HepG2 (cell line): ENCODE data around the gene FBXO24. TPM values are rescaled to one million over a fixed set of nuclear protein-coding genes. Genes with fewer than 3 reads are reported as not detected.

Source experiments
- AHR ChIP-seq: IDR thresholded peaks from 2 replicates; pipeline ENCODE4 v1.6.1; 2018; ENCODE audit warnings: missing genetic modification reagents, missing compliant biosample characterization
- ATF2 ChIP-seq: sonication (generic); formaldehyde crosslinking; IDR thresholded peaks from 2 replicates; pipeline ENCODE4 v1.4.0; 2020; ENCODE audit warnings: missing genetic modification reagents
- CHCHD3 ChIP-seq: sonication (generic); formaldehyde crosslinking; IDR thresholded peaks from 2 replicates; pipeline ENCODE4 v1.8.0; 2022; ENCODE audit warnings: mild to moderate bottlenecking, missing genetic modification reagents, moderate library complexity
- GATAD1 ChIP-seq: IDR thresholded peaks from 2 replicates; pipeline ENCODE4 v1.6.1; 2016; ENCODE audit warnings: missing genetic modification reagents, missing compliant biosample characterization
- KDM6A ChIP-seq: IDR thresholded peaks from 2 replicates; pipeline ENCODE4 v1.6.1; 2016; ENCODE audit warnings: low read depth
- KLF16 ChIP-seq, 2 experiments: sonication (generic) in 1 of 2; formaldehyde crosslinking in 1 of 2; IDR thresholded peaks; 2 replicates each; pipeline versions ENCODE4 v1.6.1 to v1.8.0; 2016 to 2023; ENCODE audit warnings: missing genetic modification reagents in 2 of 2, missing compliant biosample characterization in 1 of 2
- MAF1 ChIP-seq: sonication (generic); formaldehyde crosslinking; IDR thresholded peaks from 2 replicates; pipeline ENCODE4 v1.5.0; 2020; ENCODE audit warnings: missing genetic modification reagents, borderline replicate concordance
- MED1 ChIP-seq: sonication (generic); formaldehyde crosslinking; IDR thresholded peaks from 2 replicates; pipeline ENCODE4 v1.4.0; 2020; ENCODE audit warnings: missing genetic modification reagents
- MTERF4 ChIP-seq: sonication (generic); formaldehyde crosslinking; IDR thresholded peaks from 2 replicates; pipeline ENCODE4 v1.8.0; 2023; ENCODE audit warnings: mild to moderate bottlenecking, missing genetic modification reagents
- MTF1 ChIP-seq: sonication (generic); formaldehyde crosslinking; IDR thresholded peaks from 2 replicates; pipeline ENCODE4 v1.5.0; 2020; ENCODE audit warnings: missing genetic modification reagents
- MTF2 ChIP-seq: sonication (generic); formaldehyde crosslinking; IDR thresholded peaks from 2 replicates; pipeline ENCODE4 v1.5.0; 2020; ENCODE audit warnings: missing genetic modification reagents, borderline replicate concordance
- NCOR1 ChIP-seq: fragments of 200-600 bp; sonication (generic); IDR thresholded peaks from 2 replicates; pipeline ENCODE4 v1.7.0; 2017; ENCODE audit warnings: antibody characterized with exemption, low read length, borderline replicate concordance
- POLR2AphosphoS5 ChIP-seq: IDR thresholded peaks from 2 replicates; pipeline ENCODE4 v1.6.1; 2012; ENCODE audit warnings: low read depth, low read length
- SPEN ChIP-seq: sonication (generic); formaldehyde crosslinking; IDR thresholded peaks from 2 replicates; pipeline ENCODE4 v1.5.1; 2020; ENCODE audit warnings: low read depth, mild to moderate bottlenecking, missing genetic modification reagents
- TAF15 ChIP-seq: fragments of 200-400 bp; formaldehyde crosslinking; IDR thresholded peaks from one replicate; pipeline ENCODE4 v1.6.1; 2018; ENCODE audit warnings: mild to moderate bottlenecking, low read depth, low read length; ENCODE audit not compliant: poor library complexity, severe bottlenecking
- UBTF ChIP-seq: sonication (generic); formaldehyde crosslinking; IDR thresholded peaks from 2 replicates; pipeline ENCODE4 v1.4.0; 2020; ENCODE audit warnings: mild to moderate bottlenecking, missing genetic modification reagents
- ZBTB21 ChIP-seq: sonication (generic); formaldehyde crosslinking; IDR thresholded peaks from 2 replicates; pipeline ENCODE4 v1.4.0; 2020; ENCODE audit warnings: missing genetic modification reagents
- ZC3H13 ChIP-seq: sonication (generic); formaldehyde crosslinking; IDR thresholded peaks from 2 replicates; pipeline ENCODE4 v1.8.1; 2023; ENCODE audit warnings: mild to moderate bottlenecking, missing genetic modification reagents, moderate library complexity
- ZMAT3 ChIP-seq: sonication (generic); formaldehyde crosslinking; conservative IDR thresholded peaks from 2 replicates; pipeline ENCODE4 v1.7.0; 2021; ENCODE audit warnings: missing genetic modification reagents
- ZNF296 ChIP-seq: sonication (generic); formaldehyde crosslinking; conservative IDR thresholded peaks from 2 replicates; pipeline ENCODE4 v1.5.0; 2020; ENCODE audit warnings: mild to moderate bottlenecking, missing genetic modification reagents
- ZNF329 ChIP-seq: sonication (generic); formaldehyde crosslinking; IDR thresholded peaks from 2 replicates; pipeline ENCODE4 v1.9.0; 2021; ENCODE audit warnings: low read depth, mild to moderate bottlenecking, missing genetic modification reagents
- ZNF383 ChIP-seq: sonication (generic); formaldehyde crosslinking; IDR thresholded peaks from 2 replicates; pipeline ENCODE4 v1.4.0; 2020; ENCODE audit warnings: missing genetic modification reagents, mild to moderate bottlenecking, borderline replicate concordance
- ZNF547 ChIP-seq: sonication (generic); formaldehyde crosslinking; IDR thresholded peaks from 2 replicates; pipeline ENCODE4 v1.5.1; 2020; ENCODE audit warnings: mild to moderate bottlenecking, missing genetic modification reagents
- ZNF572 ChIP-seq: sonication (generic); formaldehyde crosslinking; IDR thresholded peaks from 2 replicates; pipeline ENCODE4 v1.5.1; 2020; ENCODE audit warnings: mild to moderate bottlenecking, missing genetic modification reagents
- ZNF577 ChIP-seq: sonication (generic); formaldehyde crosslinking; IDR thresholded peaks from 2 replicates; pipeline ENCODE4 v1.4.0; 2020; ENCODE audit warnings: mild to moderate bottlenecking, low read depth, missing genetic modification reagents, borderline replicate concordance
- ZSCAN12 ChIP-seq: sonication (generic); formaldehyde crosslinking; IDR thresholded peaks from 2 replicates; pipeline ENCODE4 v1.9.0; 2021; ENCODE audit warnings: mild to moderate bottlenecking, missing genetic modification reagents
- polyA plus RNA-seq, 8 experiments: library from polyadenylated mRNA; depleted of rRNA in 3 of 8; stranded (reverse) in 7 of 8; unstranded in 1 of 8; fragments of >200 nt; fragmentation: Illumina TruSeq in 4 of 8; extraction: Trizol in 4 of 8; gene quantifications; 2 replicates each; pipeline versions ENCODE4 v1.2.1 to v1.2.3, GENCODE V29; 2011 to 2016; ENCODE audit warnings: low read depth in 4 of 8, missing spikeins in 1 of 8, mixed read lengths in 1 of 8; ENCODE audit not compliant: insufficient read depth in 1 of 8
- total RNA-seq, 5 experiments: library from RNA; depleted of rRNA; stranded (reverse); fragments of >200 nt; fragmentation: Illumina TruSeq; extraction: Trizol; gene quantifications; 2 replicates each; pipeline ENCODE4 v1.2.3, GENCODE V29; 2016; ENCODE audit warnings: low read depth in 1 of 5

The FBXO24 gene
- total and polyA plus RNA-seq, 2 of the 13 experiments (the other 11 are each of a cell fraction or from before 2014, with no cell fraction given) = 0.20 to 0.55 TPM

GRCh38 chr7:100545360-100546128 is 40.6 kb upstream of the FBXO24 start (continued):
- TF ChIP-seq MTERF4 (CRISPR knock-in tag) = 0 out of 2 replicates have a peak, but pooled peaks have one; percentile 17
- TF ChIP-seq POLR2AphosphoS5 = peak; percentile 11
- TF ChIP-seq TAF15 = no peak
- no peak for TF ChIP-seq ZNF577 (CRISPR knock-in tag)
- TF ChIP-seq KLF16 (CRISPR knock-in tag; IDR thresholded peaks at IDR 0.05) = no peak; a peak in 1 of 4 replicates
- no peak for TF ChIP-seq ZSCAN12 (CRISPR knock-in tag)
- 0 out of 2 replicates have a peak, but pooled peaks have one; percentile 19 for TF ChIP-seq ATF2
- peak; percentile 44; the same call in 1 of the 2 replicates for TF ChIP-seq ZBTB21 (CRISPR knock-in tag)
- no peak for TF ChIP-seq SPEN (CRISPR knock-in tag)
- TF ChIP-seq NCOR1 = no peak; the same call in 1 of the 2 replicates
- TF ChIP-seq MTF1 = no peak
- TF ChIP-seq ZMAT3 (CRISPR knock-in tag) = peak; percentile 60
- no peak for TF ChIP-seq MTF2 (CRISPR knock-in tag)
- TF ChIP-seq KDM6A (CRISPR knock-in tag) = 0 out of 2 replicates have a peak, but pooled peaks have one; percentile 39
- no peak for TF ChIP-seq ZNF296 (CRISPR knock-in tag)
- no peak for TF ChIP-seq MAF1
- TF ChIP-seq GATAD1 = no peak
- TF ChIP-seq UBTF = peak; percentile 38; the same call in 1 of the 2 replicates
- 0 out of 2 replicates have a peak, but pooled peaks have one; percentile 65 for TF ChIP-seq AHR
- peak; percentile 27; the same call in 1 of the 2 replicates for TF ChIP-seq ZNF547 (CRISPR knock-in tag)
- 0 out of 2 replicates have a peak, but pooled peaks have one; percentile 27 for TF ChIP-seq ZC3H13 (CRISPR knock-in tag)
- no peak for TF ChIP-seq ZNF572 (CRISPR knock-in tag)
- TF ChIP-seq ZNF329 = no peak
- TF ChIP-seq CHCHD3 (CRISPR knock-in tag) = no peak
- TF ChIP-seq ZNF383 (CRISPR knock-in tag) = no peak
- TF ChIP-seq MED1 (CRISPR knock-in tag) = peak; percentile 88
